A549 (cell line): ENCODE data around the gene MARCHF11.

Experiments used
- BHLHE40 ChIP-seq: IDR thresholded peaks from 2 replicates; pipeline ENCODE4 v1.6.1; 2012; ENCODE audit warnings: low read depth, low read length, inconsistent platforms
- EP300 ChIP-seq, 2 experiments: fragments of >200 bp; sonication (Bioruptor Twin); formaldehyde crosslinking; IDR thresholded peaks; 2 replicates in 1 of 2; 3 replicates in 1 of 2; pipeline ENCODE4 v1.6.1; 2016 to 2017
- GATA3 ChIP-seq: IDR thresholded peaks from 2 replicates; pipeline ENCODE4 v1.6.1; 2012; ENCODE audit warnings: borderline replicate concordance
- JUNB ChIP-seq: fragments of >200 bp; sonication (Bioruptor Twin); formaldehyde crosslinking; IDR thresholded peaks from 2 replicates; pipeline ENCODE4 v1.6.1; 2016
- MAFK ChIP-seq: fragments of 450-650 bp; IDR thresholded peaks from 2 replicates; pipeline ENCODE4 v1.6.1; 2014; ENCODE audit not compliant: partially characterized antibody
- MAX ChIP-seq: IDR thresholded peaks from 2 replicates; pipeline ENCODE4 v1.6.1; 2012
- PHF8 ChIP-seq: fragments of 200-600 bp; sonication (generic); IDR thresholded peaks from 2 replicates; pipeline ENCODE4 v1.6.1; 2016; ENCODE audit warnings: low read depth, mild to moderate bottlenecking, antibody characterized with exemption, moderate library complexity, borderline replicate concordance
- POLR2A ChIP-seq: IDR thresholded peaks from 2 replicates; pipeline ENCODE4 v1.6.1; 2012; ENCODE audit warnings: mild to moderate bottlenecking, low read length
- REST ChIP-seq: fragments of 200-600 bp; sonication (generic); IDR thresholded peaks from 2 replicates; pipeline ENCODE4 v1.6.1; 2016; ENCODE audit warnings: antibody characterized with exemption, mild to moderate bottlenecking, moderate library complexity
- SREBF2 ChIP-seq: fragments of 450-650 bp; IDR thresholded peaks from 2 replicates; pipeline ENCODE4 v1.6.1; 2014; ENCODE audit warnings: mild to moderate bottlenecking, moderate library complexity
- TF ChIP-seq, protein P1 (sequence below): fragments of >200 bp; sonication (Bioruptor Twin); formaldehyde crosslinking; IDR thresholded peaks from 3 replicates; pipeline ENCODE4 v1.5.1; 2016
- TF ChIP-seq, protein P2 (sequence below): fragments of 450-650 bp; IDR thresholded peaks from 2 replicates; pipeline ENCODE4 v1.6.1; 2014; ENCODE audit warnings: antibody characterized with exemption

GRCh38 chr5:16082982-16083381 is 96.6 kb downstream of the MARCHF11 start:
- TF ChIP-seq, protein P1, sequence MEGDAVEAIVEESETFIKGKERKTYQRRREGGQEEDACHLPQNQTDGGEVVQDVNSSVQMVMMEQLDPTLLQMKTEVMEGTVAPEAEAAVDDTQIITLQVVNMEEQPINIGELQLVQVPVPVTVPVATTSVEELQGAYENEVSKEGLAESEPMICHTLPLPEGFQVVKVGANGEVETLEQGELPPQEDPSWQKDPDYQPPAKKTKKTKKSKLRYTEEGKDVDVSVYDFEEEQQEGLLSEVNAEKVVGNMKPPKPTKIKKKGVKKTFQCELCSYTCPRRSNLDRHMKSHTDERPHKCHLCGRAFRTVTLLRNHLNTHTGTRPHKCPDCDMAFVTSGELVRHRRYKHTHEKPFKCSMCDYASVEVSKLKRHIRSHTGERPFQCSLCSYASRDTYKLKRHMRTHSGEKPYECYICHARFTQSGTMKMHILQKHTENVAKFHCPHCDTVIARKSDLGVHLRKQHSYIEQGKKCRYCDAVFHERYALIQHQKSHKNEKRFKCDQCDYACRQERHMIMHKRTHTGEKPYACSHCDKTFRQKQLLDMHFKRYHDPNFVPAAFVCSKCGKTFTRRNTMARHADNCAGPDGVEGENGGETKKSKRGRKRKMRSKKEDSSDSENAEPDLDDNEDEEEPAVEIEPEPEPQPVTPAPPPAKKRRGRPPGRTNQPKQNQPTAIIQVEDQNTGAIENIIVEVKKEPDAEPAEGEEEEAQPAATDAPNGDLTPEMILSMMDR = no peak
- TF ChIP-seq POLR2A = no peak
- TF ChIP-seq BHLHE40 = no peak
- TF ChIP-seq REST = no peak
- TF ChIP-seq JUNB = no peak
- no peak for TF ChIP-seq SREBF2
- TF ChIP-seq, protein P2, sequence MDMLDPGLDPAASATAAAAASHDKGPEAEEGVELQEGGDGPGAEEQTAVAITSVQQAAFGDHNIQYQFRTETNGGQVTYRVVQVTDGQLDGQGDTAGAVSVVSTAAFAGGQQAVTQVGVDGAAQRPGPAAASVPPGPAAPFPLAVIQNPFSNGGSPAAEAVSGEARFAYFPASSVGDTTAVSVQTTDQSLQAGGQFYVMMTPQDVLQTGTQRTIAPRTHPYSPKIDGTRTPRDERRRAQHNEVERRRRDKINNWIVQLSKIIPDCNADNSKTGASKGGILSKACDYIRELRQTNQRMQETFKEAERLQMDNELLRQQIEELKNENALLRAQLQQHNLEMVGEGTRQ = no peak
- no peak for TF ChIP-seq MAX
- TF ChIP-seq PHF8 = no peak
- TF ChIP-seq MAFK = no peak
- no peak for TF ChIP-seq EP300 (IDR thresholded peaks at IDR 0.05)
- TF ChIP-seq GATA3 = no peak
